CD4-positive, alpha-beta T cell treated with Interleukin-17A for 4 hours (primary cell): ENCODE results near the gene ARL17A.
"Not testable (repeated sequence)": the region's sequence is repeated elsewhere in the genome, so short reads cannot be mapped to it uniquely, and the experiment has no call there.

ENCODE experiments used
- DNase-seq: peaks from one replicate; pipeline ENCODE4 v3.0.0-alpha.2; 2020; ENCODE audit warnings: mixed read lengths

ARL17A gene

DNA sequence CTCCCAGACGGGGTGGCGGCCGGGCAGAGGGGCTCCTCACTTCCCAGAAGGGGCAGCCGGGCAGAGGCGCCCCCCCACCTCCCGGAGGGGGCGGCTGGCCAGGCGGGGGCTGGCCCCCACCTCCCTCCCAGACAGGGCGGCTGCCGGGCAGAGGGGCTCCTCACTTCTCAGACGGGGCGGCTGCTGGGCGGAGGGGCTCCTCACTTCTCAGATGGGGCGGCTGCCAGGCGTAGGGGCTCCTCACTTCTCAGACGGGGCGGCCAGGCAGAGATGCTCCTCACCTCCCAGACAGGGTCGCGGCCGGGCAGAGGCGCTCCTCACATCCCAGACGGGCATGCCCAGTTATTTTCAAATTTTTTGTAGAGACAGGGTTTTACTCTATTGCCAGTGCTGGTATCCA lies 44.8 kb downstream of the ARL17A start:
- not testable (repeated sequence) for DNase-seq

DNA sequence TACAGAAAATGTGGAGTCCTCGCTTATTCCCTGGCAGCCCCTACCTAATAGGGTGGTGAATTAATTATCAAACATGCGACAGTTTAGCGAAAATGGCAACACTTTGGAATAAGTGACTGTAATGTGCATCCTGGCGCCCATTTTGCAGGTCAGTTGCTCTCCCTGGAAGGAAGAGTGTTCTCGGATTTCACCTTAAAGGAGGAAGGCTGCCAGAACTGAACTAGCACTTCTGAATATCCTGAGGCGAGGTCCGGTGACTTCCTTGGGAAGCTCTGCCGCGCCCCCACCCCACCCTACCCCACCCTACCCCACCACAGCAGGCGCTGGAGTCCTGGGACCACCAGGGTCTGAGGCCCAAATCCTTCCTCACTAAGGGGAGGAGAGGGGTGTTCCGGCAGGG lies 67.3 kb downstream of the ARL17A start, which contains the start of gene LRRC37A2:
Gene LRRC37A2, plus strand, starts transcription at position 301 of the 400 bp plus-strand sequence. CDS start 245 bp downstream, outside the sequence.
- not testable (repeated sequence) for DNase-seq

DNA sequence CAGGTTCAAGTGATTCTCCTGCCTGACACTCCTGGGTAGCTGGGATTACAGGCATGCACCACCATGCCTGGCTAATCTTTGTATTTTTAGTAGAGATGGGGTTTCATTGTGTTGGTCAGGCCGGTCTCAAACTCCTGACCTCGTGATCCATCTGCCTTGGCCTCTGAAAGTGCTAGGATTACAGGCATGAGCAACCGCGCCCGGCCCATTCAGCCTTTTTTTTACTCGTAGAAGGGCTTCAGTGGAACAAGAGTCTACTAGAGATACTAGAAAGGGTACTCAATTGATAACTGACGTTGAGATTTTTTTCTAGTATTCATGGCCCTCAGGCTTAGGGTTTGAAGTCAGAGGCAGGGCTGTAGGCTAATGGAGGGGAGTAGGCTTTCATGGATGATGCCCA lies 73.6 kb downstream of the ARL17A start:
- DNase-seq = not testable (repeated sequence)

DNA sequence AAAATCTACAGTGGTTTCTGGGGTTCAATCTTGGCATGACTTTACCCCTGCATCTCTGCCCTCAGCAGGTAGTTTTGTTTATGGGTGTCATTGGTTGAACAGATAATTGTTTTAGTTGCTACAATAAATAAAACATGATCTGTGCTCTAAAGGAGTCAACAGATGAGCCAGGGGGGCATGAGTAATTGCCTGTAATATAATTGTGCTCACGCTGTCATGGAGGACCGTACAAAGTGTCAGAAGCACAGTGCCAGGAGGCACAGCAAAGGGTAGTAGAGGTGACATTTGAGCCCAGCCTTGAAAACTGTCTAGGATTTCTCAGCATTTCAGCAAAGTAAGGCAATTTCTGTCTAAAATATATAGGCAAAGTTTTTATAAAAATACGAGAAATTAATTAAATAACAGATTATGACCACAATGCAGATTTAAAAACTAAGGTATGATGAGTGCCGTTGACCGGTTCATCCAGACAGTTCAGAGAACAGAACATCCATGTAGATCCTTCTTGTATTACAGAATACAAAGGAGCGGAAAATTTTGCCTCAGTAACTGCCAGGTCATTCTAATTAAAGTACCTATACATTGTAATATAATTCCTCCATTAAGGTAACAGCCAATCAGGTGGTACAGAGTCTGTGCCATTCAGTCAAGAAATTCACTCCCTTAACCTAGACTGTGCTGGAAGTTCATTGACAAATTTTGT lies 79.9 kb downstream of the ARL17A start:
- DNase-seq = not testable (repeated sequence)

DNA sequence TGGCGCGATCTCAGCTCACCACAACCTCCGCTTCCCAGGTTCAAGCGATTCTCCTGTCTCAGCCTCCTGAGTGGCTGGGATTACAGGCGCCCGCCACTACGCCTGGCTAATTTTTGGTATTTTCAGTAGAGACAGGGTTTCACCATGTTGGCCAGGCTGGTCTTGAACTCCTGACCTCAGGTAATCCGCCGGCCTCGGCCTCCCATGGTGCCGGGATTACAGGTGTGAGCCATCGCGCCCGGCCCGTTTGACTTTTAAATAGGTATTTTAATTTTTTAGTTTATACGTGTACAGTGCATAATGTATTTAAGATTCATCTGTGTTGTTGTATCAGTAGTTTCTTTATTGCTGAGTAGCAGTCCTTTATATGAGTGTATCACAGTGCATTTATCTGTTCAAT lies 87.5 kb downstream of the ARL17A start:
- peak; percentile 1 for DNase-seq

DNA sequence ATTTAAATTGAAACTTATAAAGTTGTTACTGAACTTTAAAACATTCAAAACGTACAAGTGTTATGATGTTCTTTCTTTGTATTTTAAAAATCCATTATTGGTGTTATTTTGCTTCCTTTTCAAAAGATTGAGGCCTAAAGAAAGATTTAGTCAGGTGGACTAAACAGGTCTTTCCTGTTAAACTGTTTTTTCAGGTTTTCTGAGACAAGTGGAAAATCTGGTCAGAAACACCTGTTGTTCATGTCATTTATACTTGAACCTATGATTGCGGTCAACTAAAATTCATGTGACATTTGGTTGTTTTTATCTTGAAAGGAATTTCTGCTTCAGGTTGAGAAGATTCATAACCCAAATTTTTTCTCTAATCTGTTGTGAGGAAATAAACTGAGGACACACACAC lies 98.2 kb downstream of the ARL17A start:
- DNase-seq = not testable (repeated sequence)

DNA sequence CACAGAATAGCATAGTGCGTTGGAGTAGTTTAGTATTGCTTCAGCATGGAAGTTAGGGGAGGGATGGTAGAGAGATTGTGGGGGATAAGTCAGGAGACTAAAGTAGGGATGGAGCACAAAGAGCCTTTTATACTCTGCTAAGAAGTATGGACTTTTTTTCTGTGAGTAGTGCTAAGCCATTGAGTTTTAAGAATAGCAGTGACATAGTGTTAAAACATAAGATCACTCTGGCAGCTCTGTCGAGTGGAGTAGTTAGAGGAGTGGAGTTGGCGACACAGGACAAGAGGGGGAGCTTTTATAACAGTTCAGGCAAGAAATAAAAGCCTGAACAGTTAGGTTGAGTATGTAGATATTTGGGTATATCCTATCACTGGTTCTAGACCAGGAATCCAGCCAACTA lies 100.7 kb downstream of the ARL17A start:
- not testable (repeated sequence) for DNase-seq

GRCh38 chr17:46475583-46475982 lies 103.9 kb downstream of the ARL17A start:
- not testable (repeated sequence) for DNase-seq

GRCh38 chr17:46474489-46474888 lies 105.0 kb downstream of the ARL17A start:
- DNase-seq = not testable (repeated sequence)

- DNase-seq = not testable (repeated sequence)
These were observed 111.9 kb downstream of the ARL17A start for GRCh38 chr17:46467618-46468017.
